Measurements from ENCODE around the gene CD164L2.
"Not testable (repeated sequence)": the region's sequence is repeated elsewhere in the genome, so short reads cannot be mapped to it uniquely, and the experiment has no call there.

CD164L2 gene

DNA sequence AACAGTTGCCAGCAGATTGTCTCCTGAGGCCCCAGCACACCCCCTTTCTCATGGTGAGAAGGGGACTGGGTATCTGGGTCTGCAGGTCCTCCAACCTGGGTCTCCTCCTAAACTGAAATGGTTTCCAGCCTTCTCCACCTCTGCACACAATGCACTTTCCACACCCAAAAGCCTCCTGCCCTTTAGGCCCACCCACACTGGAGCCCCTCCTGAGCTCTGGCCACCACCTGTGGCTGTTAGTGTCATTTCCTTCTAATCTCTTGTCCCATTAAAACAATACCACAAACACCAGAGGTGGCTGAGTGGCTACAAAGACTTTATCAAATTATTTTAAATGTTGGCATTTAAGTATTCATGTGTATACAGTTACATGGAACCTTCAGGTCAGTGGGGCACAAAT lies 20.8 kb upstream of the CD164L2 start:
- no peak for DNase-seq

DNA sequence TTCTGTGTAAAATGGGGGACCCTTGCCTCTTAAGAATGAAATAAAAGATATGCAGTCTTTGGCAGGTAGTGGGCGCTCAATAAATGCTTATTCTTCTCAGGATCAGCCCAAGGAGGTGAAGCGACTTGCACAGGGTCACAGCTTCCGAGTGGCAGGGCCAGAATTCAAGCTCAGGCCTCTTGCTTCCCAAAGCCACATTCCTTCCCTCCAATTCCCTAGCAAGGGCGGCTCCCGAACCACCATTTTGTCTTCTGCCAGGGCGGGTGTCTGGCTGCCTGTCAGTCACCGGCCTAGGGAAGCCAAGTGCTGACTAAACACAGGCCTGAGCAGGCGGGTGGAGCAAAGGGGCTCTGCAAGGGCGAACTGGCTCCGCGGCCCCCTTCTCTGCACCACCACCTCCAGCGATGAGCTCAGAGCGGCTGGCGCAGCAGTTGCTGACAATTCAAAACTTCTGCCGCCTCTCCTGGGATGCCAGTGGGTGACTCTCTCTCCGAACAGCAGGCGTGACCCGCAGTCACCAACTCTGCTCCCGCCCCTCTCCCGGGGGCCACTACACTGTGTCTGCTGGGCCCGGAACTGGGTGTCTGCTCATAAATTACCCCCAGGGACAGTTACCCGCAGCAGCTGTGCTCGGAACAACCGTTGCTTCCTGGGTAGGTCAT lies 20.1 kb upstream of the CD164L2 start:
- DNase-seq: no peak

DNA sequence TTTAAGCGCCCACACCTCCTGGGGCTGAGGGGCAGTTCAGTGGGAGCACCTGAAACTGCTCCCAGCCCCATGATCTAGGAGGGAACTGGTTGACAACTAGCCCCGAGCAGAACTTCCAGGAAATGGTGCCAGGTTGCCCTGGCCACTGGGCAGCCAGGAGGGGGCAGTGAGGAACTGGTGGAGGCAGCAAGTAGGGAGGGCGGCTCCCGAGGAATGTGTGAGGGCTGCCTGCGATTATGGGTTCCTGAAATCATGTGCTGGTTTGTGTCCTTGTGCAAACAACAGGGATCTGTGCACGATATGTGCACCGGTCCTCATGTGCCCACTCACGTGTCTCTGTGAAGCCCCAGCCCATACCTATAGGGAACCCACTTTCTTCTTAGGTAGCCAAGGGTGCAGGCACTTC lies 19.2 kb upstream of the CD164L2 start:
- DNase-seq: no peak

DNA sequence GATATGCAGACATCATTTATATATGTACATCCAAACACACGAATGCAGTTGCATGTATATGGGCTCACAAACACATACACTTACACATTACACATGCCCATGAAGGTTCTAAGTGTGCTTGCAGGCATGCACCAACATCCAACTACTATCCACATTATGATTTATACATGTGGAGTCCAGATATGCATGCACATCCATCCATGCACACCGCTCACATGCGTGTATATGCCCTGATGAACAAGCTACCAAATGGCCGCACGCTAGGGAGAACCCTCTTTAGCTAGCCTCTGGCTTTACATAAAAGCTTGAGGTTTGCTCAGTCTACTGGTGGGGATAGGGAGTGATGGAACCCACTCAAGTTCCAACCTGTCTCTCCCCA lies 17.8 kb upstream of the CD164L2 start:
- no peak for DNase-seq

DNA sequence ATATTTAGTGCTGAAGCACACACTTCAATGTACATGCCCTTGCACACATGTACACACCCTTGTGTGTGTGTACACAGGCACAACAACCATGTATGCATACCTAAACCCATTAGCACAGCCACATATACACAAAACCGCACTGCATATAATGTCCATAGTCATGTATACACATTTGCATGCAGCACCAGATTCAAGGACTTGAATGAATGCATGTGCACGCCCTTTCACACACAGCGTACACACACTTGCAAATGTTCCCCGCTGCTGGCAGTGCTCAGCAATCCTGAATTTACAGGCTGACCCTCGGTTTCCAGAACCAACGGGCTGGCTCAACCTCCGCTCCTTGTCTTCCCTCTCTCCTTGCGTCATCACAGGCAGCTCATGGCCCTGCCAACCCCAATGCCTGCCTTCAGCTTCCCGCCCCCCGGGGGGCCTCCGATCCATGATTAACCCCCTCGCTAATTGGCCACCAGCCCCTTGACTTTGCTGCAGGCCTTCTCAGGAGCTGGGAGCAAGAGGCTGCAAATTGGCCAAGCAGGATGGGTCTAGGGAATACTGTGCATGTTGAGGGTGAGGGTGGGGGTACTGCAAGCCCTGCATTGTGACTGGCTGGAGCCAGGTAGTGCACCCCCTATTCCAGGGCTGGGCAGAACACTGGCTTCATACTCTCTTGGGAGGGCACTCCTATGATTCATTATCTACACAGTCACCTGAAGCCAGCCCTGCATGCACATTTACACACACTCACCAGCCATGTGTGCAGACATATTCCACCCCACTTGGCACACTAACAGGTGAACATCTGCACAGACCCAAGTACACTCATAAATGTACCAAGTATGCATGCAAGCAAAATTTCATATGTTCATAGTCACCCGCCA lies 17.2 kb upstream of the CD164L2 start:
- no peak for DNase-seq

DNA sequence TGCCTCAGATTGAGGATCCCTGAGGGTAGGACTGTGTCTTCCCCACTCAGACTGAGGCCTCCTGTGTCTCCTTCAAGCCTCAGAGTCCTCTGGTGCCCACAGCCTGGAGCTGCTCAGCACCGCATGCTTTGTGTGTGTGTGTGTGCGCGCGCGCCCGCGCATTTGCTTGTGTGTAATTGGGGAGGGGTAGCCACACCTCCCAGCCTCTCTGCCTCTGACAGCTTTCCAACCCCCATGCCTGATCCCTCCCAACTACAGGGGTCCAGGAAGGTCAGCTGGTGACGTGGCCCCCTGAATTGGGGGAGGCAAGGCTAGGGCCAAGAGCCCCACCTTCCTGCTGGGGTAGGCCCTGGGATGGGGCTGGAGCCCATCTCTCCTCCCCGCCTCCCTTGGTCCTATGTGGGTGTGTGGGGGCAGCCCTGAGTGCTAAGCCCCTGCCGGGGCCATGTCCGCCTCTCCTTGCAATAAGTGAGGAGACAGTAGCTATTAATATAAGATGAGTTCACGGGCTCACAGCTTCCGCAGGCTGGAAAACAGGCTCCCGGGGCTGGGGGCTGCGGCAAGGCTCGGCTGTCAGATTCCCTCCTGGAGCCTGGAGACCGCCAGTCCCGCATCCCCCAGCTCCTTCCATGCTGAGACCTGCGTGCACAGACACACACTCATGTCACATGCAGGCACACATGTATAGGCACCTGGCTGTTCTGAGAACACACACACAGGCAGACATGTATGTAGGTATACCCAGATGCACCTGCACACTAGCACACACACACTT lies 16.3 kb upstream of the CD164L2 start:
- DNase-seq: peak; percentile 17

DNA sequence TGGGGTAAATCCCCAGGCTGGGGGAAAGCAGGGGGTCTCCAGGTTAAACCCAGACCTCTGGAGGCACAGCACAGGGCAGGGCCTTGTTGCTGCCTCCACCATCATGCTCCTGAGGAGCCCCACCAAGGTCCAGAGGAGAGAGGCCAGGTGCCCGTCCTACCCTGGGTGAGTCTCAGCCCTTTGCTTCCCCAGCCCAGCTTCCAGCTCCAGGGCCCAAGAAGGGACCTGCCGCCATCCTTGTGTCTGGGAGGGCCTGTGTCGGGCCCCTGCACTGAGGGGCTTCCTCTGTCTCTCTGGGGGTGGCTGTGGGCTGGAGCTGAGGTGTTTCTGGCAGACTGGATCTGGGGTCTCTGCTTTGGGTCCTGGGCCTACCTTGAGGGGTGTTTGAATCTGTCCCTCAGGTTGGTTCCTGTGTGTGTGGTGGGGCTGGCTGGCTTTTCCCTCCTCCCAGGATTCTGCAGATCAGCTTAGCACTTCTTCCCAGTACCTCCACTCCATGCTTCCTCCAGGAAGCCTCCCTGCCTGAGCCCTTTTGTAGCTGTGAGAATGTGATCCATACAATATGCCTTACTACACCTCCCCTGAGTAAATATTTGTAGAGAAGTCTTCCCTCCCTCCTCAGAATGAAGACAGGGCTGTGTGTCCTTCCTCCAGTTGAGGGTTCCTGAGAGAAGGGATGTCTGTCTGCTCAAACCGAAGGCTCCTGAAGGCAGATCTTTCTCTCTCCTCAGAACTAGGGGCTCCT lies 15.4 kb upstream of the CD164L2 start:
- DNase-seq: no peak

DNA sequence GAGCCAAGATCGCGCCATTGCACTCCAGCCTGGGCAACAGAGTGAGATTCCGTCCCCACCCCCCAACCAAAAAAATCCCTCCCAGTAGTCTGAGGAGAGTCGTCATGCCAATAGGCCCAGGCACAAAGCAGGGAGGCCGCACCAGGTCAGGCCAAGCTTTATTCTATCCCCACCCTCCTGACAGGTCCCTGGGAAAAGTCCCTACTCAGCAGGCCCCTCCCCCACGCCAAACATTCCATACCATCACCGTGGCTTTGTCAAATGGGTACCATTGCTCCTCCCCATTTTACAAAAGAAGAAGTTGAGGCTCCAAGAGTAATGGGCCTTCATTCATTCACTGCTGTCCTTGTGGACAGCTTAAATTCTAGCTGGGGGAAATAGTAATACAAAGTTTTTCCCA lies 14.6 kb upstream of the CD164L2 start:
- DNase-seq: no peak

DNA sequence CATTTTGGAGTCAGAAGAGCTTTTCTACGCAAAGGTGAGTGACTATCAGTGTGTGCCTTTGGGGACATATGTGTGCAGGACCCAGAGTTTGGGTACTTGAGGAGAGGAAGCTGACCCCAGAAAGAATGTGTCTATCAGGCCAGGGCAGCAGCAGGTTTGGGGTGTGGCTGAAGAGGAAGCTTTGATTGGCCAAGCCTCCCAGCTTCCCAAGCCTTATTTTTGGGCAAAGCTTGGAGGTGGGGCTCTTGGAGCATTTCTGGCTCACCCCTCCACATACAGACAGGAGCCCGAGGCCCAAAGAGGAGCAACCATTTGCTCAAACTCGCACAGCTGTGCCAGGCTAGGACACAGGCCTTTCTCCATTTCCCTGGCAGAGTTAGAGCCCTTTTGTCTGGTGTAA lies 14.0 kb upstream of the CD164L2 start:
- DNase-seq: no peak

DNA sequence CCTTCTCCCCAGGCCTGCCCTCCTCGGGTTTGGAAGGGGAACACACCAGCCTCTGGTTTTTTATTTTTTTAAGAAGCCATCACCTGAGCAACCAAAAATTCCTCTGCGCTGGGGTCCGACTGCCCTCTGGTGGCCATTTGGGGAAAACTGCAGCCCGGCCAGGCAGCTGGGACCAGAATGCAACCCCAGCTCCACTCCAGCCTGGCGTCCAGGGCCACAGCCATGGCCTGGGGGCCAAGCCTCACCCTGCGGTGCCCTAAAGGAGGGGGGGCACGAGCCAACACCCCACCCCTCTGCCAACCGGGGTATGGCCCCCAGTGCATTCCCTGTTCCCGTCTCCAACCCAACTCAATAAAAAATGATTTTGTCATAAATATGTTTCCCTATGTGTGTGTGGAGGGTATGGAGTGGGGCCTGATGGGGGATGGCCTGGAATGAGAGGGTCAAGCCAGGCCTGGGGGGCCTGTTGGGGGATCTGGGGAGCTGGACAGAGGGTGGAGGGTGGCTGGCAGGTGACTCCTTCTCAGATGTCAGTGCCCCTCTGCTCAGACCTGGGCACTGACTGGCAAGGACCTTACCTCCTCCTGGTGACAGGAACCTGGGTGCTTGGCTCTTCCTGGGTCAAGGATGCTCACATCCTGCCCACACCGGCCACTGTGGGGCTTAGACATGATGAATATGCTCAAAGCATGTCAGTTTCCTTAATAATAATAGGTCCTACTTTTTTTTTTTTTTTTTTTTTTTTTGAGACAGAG lies 12.5 kb upstream of the CD164L2 start:
- DNase-seq: peak; percentile 75

DNA sequence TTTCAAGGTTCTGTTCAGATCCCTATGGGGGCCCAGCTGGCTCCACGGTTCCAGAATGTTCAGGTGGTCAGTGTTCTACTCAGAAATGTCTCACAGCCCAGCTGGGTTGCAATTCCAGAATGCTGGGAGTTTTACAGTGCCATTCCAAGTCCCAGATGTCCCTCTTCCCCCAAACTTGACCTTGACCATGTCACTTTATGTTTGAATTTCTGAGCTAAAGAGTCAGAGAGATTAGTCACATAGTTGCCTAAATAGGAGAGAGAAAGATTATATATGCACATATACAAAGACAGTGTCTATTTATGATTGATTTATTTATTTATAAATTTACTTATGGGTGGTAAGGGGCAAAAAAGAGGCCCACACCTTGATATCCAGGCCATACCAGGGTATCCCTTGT lies 11.8 kb upstream of the CD164L2 start:
- DNase-seq: no peak

DNA sequence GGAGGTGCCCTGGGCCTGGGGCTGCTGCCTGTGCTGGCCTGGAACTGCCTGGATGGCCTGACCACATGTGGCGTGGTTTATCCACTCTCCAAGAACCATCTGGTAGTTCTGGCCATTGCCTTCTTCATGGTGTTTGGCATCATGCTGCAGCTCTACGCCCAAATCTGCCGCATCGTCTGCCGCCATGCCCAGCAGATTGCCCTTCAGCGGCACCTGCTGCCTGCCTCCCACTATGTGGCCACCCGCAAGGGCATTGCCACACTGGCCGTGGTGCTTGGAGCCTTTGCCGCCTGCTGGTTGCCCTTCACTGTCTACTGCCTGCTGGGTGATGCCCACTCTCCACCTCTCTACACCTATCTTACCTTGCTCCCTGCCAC lies 11.1 kb upstream of the CD164L2 start:
- no peak for DNase-seq

DNA sequence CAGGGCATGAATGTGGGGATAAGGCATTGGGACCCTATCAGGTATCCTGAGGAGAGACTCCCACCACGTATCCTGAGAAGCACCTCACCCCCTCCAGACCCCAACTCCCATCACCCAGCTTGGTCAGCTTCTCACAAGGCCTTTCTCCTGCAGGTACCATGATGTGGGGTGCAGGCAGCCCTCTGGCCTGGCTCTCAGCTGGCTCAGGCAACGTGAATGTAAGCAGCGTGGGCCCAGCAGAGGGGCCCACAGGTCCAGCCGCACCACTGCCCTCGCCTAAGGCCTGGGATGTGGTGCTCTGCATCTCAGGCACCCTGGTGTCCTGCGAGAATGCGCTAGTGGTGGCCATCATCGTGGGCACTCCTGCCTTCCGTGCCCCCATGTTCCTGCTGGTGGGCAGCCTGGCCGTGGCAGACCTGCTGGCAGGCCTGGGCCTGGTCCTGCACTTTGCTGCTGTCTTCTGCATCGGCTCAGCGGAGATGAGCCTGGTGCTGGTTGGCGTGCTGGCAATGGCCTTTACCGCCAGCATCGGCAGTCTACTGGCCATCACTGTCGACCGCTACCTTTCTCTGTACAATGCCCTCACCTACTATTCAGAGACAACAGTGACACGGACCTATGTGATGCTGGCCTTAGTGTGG lies 10.6 kb upstream of the CD164L2 start:
- DNase-seq: no peak

DNA sequence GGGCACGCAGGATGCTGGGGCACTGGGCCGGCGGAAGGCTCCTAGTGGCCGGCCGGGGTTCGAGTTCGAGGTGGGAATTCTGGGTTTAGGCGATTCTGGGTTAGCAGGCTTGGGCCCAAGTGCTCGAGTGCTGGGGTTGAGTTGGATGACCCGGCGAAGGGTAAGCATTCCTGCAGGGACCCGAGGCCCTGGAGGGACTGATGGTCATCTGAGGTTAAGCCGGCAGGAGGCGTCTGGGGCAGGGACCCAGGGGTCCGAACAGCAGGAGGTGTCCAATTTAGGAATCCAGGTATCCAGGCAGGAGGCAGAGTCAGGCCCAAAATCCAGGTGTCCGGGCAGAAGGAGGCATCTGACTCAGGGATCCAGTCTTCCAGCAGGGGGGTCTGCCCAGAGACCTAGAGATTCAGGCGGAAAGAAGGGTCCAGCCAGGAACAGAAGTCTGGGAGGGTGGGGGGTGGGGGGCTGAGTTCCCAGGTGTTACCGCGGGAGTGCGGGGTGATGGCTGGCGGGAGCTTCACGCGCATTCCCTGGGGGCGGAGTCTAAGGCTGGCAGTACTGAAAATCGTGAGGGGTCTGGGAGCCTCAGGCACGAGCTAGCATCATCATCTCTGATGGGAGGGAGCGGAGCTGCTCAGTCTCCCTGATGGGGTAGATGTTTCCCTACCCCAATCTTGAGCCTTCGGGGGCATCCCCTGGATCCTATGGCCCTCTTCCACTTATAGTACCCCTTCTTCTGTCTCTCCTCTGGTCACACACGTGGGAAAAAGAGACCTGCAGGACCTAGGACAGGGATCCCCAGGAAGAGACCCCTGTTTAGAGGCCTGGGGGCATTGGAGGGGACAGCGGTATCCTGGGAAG lies 9.9 kb upstream of the CD164L2 start:
- no peak for DNase-seq

DNA sequence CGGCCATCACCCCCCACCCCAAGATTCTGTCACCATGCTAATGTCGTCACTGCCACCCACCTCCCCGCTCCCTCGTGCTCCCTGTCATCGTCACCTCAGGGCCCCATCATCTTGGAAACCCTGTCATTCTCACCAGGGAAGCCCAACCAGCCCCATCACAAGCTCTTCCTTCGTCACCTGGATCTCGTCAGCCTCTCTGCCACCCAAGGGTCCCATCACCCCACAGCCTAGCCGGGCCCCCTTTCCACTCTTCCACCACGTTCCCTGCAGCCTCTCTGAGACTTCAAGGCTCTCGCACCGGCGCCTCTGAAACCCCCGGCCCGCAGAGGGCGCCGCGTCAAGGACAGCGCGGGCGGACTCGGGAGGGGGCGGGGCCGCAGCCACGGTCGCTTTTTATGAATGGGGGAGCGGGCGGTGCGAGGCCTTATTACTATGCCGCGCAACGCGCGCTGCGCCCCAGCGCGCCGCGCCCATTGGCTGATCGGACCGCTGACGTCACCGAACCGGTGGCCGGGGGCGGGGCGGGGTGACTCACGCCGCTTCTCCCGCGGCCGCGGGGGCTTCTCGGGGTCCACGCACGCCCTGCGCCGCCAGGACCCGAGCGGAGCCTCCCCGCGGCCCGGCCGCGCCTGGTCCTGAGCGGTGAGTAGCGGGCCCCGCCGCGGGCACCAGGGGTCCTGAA lies 9.1 kb upstream of the CD164L2 start, which contains the start of gene GPR3:
Gene GPR3 (plus strand): TSS at position 527 of the 682 bp plus-strand sequence. CDS start 1,177 bp downstream, outside the sequence.
- DNase-seq: peak; percentile 90

DNA sequence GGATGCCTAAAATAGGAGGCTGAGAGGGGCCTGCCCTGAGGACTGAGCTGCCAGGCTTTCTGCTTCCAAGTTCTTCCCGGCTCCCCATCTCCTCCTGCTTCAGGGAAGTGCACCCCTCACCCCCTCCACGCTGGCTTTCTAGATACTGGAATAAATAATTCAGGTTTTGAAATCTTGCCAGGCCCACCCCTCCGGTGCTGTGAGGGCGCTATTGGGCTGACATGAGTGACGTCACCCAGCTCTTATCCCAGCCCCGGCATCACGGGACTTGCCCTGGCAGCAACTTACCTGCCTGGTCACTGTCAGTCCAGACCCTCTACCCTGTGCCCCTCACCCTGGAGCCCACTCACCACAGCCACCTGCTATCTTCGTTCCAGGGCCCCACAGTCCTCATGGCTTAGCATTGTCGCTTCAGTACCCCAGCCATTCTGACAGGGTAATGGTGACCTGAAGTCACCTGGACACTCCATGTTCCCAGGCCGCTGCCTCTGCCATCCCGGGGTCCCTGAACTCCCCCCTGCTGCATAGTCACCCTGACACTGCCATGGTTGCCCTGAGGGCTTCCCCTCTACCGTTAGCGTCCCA lies 8.5 kb upstream of the CD164L2 start:
- peak; percentile 74 for DNase-seq

DNA sequence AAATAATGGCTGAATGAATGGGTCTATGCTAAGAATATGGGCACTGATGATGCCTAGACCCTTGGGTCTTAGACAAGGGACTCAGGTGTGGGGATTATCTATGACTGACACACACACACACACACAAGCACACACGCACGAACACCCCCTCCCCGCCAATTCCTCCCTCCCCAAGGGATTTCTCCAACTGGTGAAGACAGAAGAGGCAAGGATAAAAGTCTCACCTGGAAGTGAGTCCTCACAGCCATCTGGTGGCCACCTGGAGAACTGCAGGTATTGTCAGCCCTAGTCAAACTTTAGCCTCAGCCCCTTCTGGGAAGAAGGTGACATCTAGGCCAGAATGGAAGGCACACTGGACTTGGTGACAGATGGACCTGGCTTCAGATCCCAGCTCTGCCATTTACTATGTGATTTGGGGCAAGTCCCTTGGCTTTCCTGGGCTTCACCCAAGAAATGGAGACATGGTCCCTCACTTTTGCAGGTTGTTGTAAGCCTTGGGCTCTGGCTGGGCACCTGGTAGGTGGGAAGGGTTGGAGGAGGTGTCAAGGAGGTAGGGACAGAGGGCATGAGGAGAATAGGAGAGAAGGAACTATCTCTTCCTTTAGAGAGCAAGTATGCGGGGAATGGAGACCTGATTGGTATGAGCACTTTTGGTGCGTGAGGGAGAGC lies 5.3 kb upstream of the CD164L2 start:
- DNase-seq: peak; percentile 65

DNA sequence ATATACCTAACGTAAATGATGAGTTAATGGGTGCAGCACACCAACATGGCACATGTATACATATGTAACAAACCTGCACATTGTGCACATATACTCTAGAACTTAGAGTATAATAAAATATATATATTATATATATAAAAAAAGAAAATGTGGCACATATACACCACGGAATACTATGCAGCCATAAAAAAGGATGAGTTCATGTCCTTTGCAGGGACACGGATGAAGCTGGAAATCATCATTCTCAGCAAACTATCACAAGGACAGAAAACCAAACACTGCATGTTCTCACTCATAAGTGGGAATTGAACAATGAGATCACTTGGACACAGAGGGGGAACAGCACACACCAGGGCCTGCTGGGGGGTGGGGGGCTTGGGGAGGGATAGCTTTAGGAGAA lies 1.7 kb upstream of the CD164L2 start:
- DNase-seq: not testable (repeated sequence)

DNA sequence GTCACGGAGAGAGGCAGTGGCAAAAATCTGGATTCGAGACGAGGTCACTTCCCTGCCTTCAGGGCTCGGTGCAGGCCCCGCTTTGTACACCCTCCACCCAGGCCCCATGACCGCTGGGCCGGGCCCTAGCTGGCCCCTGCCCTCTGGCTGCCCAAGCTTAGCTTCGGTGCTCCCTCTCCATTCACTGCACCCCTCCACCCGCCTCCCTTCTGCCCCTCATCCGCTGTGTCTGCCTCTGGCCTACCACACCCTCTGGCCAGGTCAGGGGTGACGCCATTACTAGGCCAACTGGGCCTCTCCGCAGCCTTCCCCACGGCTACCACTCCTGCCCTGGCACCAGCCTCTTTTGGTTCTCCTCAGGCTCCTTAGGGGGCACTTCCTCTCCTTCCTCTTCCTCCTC lies 528 bp upstream of the CD164L2 start:
- no peak for DNase-seq

All from NCI-H1436 (cell line).